ENCODE results near the gene RNF167.
A peak's percentile ranks its signal among the peaks of the same experiment; 100 is the strongest.

Gene RNF167

GRCh38 chr17:4958102-4958501 lies 18.0 kb downstream of the RNF167 start:
- DNase-seq = no peak

- no peak for DNase-seq
These were observed 19.3 kb downstream of the RNF167 start for GRCh38 chr17:4959261-4959965.

DNA sequence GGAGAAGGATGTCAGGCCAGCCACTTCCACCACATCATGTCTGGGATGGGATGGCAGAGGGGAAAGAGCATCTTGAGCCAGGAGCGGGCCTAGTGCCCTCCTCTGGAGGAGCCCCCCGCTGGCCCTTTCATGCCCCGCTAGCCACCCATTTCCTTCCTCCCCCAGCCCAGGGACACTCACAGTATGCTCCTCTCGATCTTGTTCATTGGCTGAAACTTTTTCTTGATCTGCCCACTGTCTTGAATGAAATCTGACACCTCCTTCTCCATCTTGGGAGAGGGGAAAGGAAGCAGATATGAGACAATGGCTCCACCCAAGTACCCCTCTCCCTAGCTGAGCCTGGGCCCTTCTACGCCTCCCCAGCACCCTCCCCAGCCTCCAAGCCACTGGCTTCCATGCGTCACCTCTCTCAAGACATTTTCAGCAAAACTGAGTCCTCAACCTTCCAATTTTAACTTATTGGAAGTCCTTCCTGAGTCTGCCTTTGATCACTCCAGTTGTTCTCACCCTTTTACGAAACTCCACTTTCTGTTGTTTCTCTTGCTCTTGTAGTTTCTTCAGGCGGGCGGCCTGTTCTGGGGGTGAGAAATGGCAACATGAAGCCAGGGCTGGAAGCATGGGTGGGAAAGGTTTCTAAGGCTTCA lies 20.3 kb downstream of the RNF167 start:
- DNase-seq = no peak

DNA sequence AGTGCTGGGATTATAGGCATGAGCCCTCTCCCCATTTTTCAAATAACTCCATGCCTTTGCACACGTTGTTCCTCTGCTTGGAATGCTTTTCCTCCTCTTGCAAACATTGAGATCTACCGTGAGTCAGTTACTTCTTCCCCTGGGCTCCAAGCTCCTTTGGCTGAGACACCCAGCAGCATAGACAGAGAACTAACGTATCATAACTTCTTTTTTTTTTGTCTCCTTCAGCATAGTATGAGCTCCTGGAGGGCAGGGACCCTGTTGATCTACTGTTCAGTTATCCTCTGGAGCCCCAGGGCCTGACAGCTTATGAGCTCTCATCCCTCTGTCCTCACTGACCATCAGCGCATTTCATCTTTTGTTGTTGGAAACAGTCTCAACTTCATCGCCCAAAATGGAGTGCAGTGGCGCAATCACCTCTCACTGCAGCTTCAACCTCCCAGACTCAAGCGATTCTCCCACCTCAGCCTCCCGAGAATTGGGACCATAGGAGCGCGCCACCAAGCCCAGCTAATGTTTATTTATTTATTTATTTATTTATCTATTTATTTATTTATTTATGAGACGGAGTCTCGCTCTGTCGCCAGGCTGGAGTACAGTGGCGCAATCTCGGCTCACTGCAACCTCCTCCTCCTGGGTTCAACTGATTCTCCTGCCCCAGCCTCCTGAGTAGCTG lies 25.4 kb downstream of the RNF167 start:
- no peak for DNase-seq

GRCh38 chr17:4966844-4967538 lies 26.9 kb downstream of the RNF167 start:
- DNase-seq = peak; percentile 99

- peak; percentile 95 for DNase-seq
These were observed 27.7 kb downstream of the RNF167 start, which contains the start of gene SPAG7 for GRCh38 chr17:4967539-4968485. TSS of gene SPAG7 (minus strand) at chr17:4967817. CDS start at chr17:4967804, 13 bp downstream.

- DNase-seq = no peak
These were observed 28.5 kb downstream of the RNF167 start for GRCh38 chr17:4968486-4969046.

DNA sequence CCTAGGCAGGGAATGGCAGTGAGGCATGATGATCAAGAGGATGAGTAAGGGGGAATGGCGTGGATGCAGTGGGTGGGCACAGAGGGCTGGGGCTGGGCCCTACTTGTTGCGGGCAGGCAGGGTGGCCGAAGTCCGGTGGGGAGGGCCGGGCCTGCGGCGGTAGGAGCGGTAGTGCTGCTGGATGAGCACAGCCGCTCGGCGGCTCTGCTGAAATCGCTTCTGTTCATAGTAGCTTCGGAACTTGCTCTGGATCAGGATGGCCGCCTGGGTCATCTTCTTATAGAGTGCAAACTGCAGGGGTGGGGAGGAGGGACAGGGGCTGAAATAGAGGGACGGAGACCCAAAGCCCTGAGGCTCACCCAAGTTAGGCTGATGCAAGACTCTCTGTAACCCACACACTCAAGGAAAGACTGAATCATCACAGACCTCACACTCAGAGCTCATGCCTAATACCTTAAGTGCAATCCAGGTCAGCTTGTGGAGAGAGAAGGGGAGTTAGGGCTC lies 29.0 kb downstream of the RNF167 start:
- DNase-seq = no peak

GRCh38 chr17:4969551-4970173 lies 29.6 kb downstream of the RNF167 start:
- no peak for DNase-seq

- no peak for DNase-seq
These were observed 30.2 kb downstream of the RNF167 start for GRCh38 chr17:4970273-4970672.

DNA sequence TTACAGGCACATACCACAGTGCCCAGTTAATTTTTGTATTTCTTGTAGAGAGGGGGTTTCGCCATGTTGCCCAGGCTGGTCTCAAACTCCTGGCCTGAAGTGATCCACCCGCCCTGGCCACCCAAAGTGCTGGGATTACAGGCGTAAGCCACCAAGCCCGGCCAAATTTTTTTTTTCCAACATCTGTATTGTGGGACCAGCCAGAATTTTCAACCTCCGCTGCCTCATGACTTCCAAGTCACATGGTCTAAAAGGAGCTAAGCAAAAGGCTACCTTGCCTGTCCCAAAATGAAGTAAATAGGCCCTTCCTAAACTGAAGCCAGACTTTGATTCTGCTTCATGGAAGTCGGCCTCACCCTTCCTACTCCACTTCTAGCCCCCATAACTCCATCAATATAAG lies 31.8 kb downstream of the RNF167 start:
- DNase-seq = no peak

DNA sequence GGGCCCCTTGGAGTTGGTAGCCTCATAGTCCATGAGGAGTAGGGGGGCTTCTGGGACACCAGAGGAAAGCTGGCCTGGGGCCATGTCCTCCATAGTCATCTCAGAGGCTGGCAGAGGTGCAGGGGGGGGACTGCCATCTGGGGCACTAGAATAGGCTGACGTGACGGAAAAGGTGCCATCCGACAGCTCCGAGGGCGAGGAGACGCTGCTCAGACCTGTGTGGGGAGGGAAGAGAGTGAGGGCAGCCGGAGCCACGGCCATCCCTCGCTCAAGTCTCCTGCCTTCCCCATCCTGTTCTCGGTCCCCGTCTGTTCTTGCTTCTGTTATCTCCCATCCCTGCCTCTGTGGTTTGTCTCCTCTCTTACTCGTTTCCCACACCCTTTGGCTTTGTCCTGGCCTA lies 32.3 kb downstream of the RNF167 start:
- no peak for DNase-seq

- no peak for DNase-seq
These were observed 32.7 kb downstream of the RNF167 start for GRCh38 chr17:4972752-4973151.

- DNase-seq = no peak
These were observed 33.4 kb downstream of the RNF167 start for GRCh38 chr17:4973256-4974114.

DNA sequence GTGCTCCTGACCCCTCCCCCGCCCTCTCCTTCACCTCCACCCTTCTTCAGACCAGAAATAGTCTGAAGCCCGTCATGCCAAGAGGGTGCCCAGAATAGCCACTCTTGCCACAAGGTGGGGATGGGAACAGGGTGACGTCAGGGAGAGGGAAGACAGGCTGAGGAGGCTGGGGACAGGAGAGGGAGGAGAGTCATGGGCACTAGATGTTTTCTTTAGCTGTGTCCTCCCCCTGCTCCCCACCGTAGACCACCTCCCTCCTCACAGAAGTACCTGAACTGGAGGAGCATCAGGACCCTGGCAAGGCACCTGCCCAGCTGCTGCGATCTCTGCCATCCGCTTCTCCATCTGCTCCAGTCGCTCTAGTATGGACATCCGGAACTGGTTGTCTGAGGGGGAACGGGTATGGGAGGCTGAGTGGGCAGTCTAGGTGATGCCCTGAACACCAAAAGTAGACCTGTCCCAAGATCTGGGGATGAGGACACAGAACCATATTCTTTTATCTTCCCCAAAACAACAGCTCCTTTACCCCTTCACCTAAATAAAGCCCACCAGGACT lies 34.1 kb downstream of the RNF167 start:
- no peak for DNase-seq

DNA sequence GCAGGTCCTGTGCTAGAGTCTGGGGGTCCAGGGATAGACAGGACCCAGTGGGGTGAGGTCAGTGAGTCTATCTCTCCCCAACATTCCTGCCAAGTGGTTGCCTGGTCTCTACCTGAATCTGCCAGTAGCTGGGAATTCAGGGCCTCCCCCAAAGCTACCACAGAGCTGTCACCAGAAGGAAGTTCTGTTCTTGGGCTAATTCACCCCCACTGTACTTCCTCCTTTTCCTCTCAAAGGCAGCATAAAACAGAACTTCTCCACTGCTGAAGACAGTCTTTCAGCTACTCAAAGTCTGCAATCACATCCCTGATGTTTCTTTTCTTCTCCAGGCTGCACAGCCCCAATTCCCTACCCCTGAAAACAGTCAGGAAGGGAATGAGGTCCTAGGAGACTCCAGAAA lies 38.7 kb downstream of the RNF167 start:
- DNase-seq = peak; percentile 73

GRCh38 chr17:4980644-4981216 lies 40.7 kb downstream of the RNF167 start:
- DNase-seq = peak; percentile 53

- no peak for DNase-seq
These were observed 42.2 kb downstream of the RNF167 start for GRCh38 chr17:4982305-4982704.

GRCh38 chr17:4986403-4986802 lies 46.3 kb downstream of the RNF167 start:
- DNase-seq = no peak
